ENCODE measurements around the gene CLEC2B.
A peak's percentile ranks its signal among the peaks of the same experiment; 100 is the strongest.

CLEC2B gene

DNA sequence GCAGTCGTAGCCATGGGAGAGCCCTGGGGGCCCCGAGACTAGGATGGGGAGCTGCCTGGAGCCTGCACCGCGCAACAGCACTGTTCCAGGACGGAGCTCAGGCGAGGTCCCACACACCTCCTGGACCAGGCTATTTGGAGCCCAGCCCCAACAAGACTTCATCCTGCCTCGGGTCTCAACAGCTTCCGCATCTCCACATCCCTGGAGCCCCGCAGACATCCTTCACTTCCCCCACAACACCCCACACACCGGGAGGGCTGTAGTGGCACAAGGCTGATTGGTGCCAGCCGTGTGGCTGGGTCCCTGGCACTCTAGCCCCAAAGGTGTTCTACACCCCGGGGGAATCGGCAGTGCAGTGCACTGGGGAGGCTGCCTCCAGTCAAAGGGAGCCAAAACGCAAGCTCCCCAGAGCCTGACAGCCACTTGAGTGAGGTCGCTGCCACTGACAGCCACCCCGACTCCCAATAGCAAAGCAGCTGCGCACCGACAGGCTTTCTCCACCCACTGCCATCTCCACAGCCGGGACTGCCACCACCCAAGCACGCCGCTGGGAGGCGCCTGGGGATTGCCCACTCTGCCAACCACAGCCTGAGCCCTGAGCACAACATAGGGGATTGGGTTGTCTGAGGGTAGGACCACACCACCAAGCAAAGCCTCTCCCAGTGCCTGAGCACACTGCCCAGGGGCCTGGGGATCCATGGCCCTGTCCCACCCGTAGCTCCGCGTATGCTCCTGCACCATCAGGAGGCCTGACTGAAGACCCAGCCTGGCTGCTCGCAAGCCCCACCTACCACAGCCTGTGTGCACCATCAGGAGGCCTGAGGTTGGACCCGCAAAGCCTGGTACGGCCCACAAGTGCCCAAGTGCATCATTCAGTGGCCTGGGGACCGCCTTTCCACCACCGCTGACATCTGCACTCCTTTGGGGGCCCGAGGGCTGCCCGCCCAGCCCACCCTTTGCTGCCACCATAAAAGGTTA, 55.0 kb downstream of the CLEC2B start:
- peak; percentile 42 to 60 for DNase-seq (ENCODE audit: low read depth in 1 of 2, low spot score in 1 of 2)
- in situ Hi-C loops (cut with HindIII; ENCODE audit: low pct_unique_long_range_greater_than_20kb, low sequenced_read_pairs): no loop called here
- no peak for TF ChIP-seq JUND (IDR thresholded peaks at IDR 0.05; ENCODE audit: low read depth)

DNA sequence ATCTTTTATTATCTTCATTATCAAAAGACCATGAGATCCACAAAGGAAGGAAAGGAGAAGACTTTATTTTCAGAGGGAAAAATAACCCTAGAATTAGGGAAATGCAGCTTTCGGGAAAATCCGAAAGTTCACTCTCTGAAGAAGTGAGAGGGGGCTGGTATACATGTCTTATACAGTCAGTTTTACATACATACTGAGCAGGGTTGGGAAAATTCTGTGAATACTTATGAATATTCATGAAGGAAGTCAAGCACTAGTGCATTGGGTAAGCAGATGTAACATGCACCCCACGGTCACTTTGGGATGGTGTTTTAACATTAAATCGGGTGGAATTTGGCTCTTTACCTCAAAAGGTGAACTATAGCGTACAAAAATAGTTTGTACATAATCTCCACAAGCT, 57.5 kb downstream of the CLEC2B start:
- TF ChIP-seq JUND (IDR thresholded peaks at IDR 0.05; ENCODE audit: low read depth): no peak
- DNase-seq (ENCODE audit: low read depth in 1 of 2, low spot score in 1 of 2): no peak
- in situ Hi-C loops (cut with HindIII; ENCODE audit: low pct_unique_long_range_greater_than_20kb, low sequenced_read_pairs): no loop called here

DNA sequence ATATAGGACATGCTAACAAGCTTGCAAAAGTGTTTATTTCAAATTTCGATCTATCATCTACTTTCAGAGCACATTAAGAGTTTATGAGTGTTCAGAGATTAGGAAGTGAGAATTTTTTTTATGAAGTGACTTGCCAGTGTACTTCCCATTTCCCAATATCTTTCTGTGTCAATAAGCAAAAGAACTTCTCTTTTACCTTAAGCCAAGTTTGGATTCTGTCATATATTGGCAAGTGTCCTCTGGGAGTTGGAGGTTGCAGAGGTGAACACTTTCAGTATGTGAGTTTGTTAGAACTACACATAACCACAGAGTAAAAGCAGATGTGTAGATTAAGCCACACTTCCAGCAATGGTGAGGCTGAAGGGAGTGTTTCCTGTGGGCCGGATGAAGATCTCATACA, 58.5 kb downstream of the CLEC2B start:
- DNase-seq (ENCODE audit: low read depth in 1 of 2, low spot score in 1 of 2): no peak
- in situ Hi-C loops (cut with HindIII; ENCODE audit: low pct_unique_long_range_greater_than_20kb, low sequenced_read_pairs): no loop called here

DNA sequence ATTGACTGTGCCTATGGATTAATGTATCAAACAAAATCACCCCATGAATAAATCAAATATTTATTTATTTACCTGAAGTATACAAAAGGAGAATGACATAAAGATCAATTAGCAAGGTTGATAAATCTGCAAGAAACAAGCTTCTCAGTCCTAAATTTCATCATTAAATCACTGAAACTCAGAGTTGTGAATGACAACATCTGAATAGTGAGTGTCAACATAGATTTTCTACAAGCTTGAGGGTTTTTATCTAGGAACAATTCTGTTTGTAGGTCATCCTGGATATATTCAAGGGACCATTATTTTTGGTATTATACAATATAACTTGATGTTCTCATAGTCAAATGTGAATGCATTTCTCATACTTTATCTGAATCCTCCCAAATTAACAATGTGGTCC, 59.3 kb downstream of the CLEC2B start:
- TF ChIP-seq JUND (IDR thresholded peaks at IDR 0.05; ENCODE audit: low read depth): no peak
- DNase-seq (ENCODE audit: low read depth in 1 of 2, low spot score in 1 of 2): no peak
- in situ Hi-C loops (cut with HindIII; ENCODE audit: low pct_unique_long_range_greater_than_20kb, low sequenced_read_pairs): no loop called here

More for the DNA sequence above, 58.5 kb downstream of the CLEC2B start:
- no peak for TF ChIP-seq JUND (IDR thresholded peaks at IDR 0.05; ENCODE audit: low read depth)

DNA sequence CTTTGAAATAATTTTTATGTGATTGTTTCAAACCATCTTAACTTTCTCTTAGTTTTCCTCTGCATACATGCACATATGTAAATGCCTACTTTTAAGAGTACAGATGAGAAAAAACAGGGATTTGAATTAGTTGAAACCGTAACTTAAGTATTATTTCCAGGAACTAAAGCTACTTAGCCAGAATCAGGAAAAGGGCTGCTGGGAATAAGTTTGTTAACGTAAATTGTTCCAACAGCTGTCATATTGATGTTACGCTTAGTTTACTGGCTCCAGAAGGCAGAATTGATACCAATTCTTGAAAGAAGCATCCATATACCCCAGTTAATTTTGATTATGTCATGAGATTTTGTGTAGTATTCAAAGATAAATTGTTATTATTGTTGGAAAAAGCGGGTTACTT, 59.8 kb downstream of the CLEC2B start:
- DNase-seq (ENCODE audit: low read depth in 1 of 2, low spot score in 1 of 2): no peak
- in situ Hi-C loops (cut with HindIII; ENCODE audit: low pct_unique_long_range_greater_than_20kb, low sequenced_read_pairs): no loop called here

DNA sequence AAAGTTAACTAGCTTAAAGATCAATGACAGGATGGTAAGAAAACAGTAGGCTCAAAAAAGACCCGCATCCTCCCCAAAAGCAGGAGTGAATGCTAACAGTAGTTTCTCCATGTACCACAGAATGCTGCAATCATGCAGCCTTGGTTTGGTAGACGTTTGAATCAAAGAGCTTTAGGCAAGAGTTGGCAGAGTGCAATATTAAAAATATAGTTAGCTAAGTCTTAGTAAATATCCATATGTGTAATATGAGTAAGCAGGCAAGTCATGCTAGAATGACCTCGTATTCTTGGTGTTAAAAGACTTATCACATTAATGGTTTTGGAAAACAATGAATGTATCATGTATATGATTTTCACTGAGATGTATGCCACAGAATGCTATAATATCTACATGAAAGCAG, 60.6 kb downstream of the CLEC2B start:
- in situ Hi-C loops (cut with HindIII; ENCODE audit: low pct_unique_long_range_greater_than_20kb, low sequenced_read_pairs): no loop called here
- TF ChIP-seq JUND (IDR thresholded peaks at IDR 0.05; ENCODE audit: low read depth): no peak
- DNase-seq (ENCODE audit: low read depth in 1 of 2, low spot score in 1 of 2): no peak

More for the DNA sequence above, 59.8 kb downstream of the CLEC2B start:
- no peak for TF ChIP-seq JUND (IDR thresholded peaks at IDR 0.05; ENCODE audit: low read depth)

DNA sequence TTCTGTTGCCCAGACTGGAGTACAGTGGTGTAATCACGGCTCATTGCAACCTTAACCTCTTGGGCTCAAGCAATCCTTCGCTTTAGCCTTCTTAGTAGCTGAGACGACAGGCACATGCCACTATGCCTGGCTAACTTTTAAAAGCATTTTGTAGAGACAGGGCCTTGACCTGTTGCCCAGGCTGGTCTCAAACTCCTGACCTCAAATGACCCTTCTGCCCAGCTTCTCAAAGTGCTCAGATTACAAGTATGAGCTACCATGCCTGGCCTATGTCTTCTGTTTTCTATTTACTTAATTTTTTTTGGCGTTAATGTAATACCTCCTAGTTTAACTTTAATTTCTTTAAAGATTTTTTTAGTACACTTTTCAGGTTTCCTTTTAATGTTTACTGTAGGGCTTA, 62.4 kb downstream of the CLEC2B start:
- TF ChIP-seq JUND (IDR thresholded peaks at IDR 0.05; ENCODE audit: low read depth): no peak
- in situ Hi-C loops (cut with HindIII; ENCODE audit: low pct_unique_long_range_greater_than_20kb, low sequenced_read_pairs): no loop called here

DNA sequence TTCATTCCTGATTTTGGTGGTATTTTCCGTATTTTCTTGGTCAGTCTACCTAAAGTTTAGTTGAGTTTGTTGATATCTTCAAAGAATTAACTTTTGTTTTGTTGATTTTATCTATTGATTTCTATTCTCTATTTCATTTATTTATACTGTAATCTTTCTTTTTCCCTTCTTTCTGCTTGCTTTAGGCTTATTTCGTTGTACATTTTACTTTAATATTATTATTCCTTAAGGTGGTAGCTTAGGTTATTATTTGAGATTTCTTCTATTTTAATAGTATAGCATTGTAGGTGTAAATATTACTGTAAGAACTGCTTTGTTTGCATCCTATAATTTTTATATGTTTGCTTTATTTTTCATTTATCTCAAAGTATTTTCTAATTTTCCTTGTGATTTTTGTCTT, 63.3 kb downstream of the CLEC2B start:
- in situ Hi-C loops (cut with HindIII; ENCODE audit: low pct_unique_long_range_greater_than_20kb, low sequenced_read_pairs): no loop called here
- TF ChIP-seq JUND (IDR thresholded peaks at IDR 0.05; ENCODE audit: low read depth): no peak
- DNase-seq (ENCODE audit: low read depth in 1 of 2, low spot score in 1 of 2): no peak

More for the DNA sequence above, 62.4 kb downstream of the CLEC2B start:
- DNase-seq (ENCODE audit: low read depth in 1 of 2, low spot score in 1 of 2): no peak

Measured in T47D (cell line).